K562 (cell line): Measurements from ENCODE around the gene PON1. TPM values are rescaled to one million over a fixed set of nuclear protein-coding genes. Genes with fewer than 3 reads are reported as not detected.

Experiments
- ATAC-seq: fragments of 200-7000 bp; cut with Tn5 transposase; 3 replicates; pipeline ENCODE4 v1.9.1; 2020; ENCODE audit warnings: moderate library complexity
- BruUV-seq: library from RNA; stranded (reverse); fragments of 400-500 nt; replicated peaks from 2 replicates; lab custom pipeline; 2021; lab: Mats Ljungman, UMichigan
- CTCF ChIA-PET: fragments of 300-600 bp; formaldehyde crosslinking; extraction: SDS; loops from one replicate; lab custom pipeline; 2021; ENCODE audit warnings: low intra/inter-chr PET ratio; lab: Yijun Ruan, JAX
- POLR2A ChIA-PET: fragments of 300-600, 350-650 bp; sonication (Branson Sonifier 250); formaldehyde crosslinking; extraction: SDS; loops from one replicate; lab custom pipeline; 2021; ENCODE audit warnings: antibody characterized with exemption, inconsistent platforms; lab: Yijun Ruan, JAX
- DNase-seq, 4 experiments: peaks; one replicate each; pipeline versions ENCODE4 v3.0.0 to v3.0.0-alpha.2; 2011 to 2018; ENCODE audit warnings: low spot score in 3 of 4, mixed read lengths in 3 of 4; ENCODE audit errors: extremely low read depth in 1 of 4
- FAIRE-seq: peaks from 2 replicates; lab custom pipeline; 2011; peaks lifted over from hg19 to GRCh38; lab: Jason Lieb, UNC
- H2AFZ ChIP-seq: 2 replicates; pipeline ENCODE4 v1.6.0; 2011; ENCODE audit warnings: low read depth, low read length, control low read depth, inconsistent platforms
- H3K27ac ChIP-seq: fragments of 200-600 bp; 3 replicates; pipeline ENCODE4 v1.8.0; 2011; ENCODE audit warnings: low read depth, mild to moderate bottlenecking, control low read depth, inconsistent platforms, low read length, moderate library complexity, mixed read lengths; ENCODE audit errors: extremely low read depth
- H3K27me3 ChIP-seq, 2 experiments: fragments of 300-600 bp in 1 of 2; 2 replicates in 1 of 2; 3 replicates in 1 of 2; pipeline versions ENCODE4 v1.6.0 to v1.8.0; 2011; ENCODE audit warnings: inconsistent platforms in 2 of 2, low read length in 2 of 2, mild to moderate bottlenecking in 1 of 2, mixed read lengths in 1 of 2, moderate library complexity in 1 of 2; ENCODE audit not compliant: control insufficient read depth in 2 of 2, insufficient read depth in 2 of 2
- H3K36me3 ChIP-seq: fragments of 300-600 bp; 3 replicates; pipeline ENCODE4 v1.8.0; 2011; ENCODE audit warnings: mild to moderate bottlenecking, low read length, inconsistent platforms; ENCODE audit not compliant: control insufficient read depth, insufficient read depth
- H3K4me1 ChIP-seq, 2 experiments: fragments of 200-600 bp in 1 of 2; replicated peaks in 1 of 2; 2 replicates in 1 of 2; 3 replicates in 1 of 2; pipeline versions ENCODE4 v1.5.1 to v1.8.0; 2011; ENCODE audit warnings: inconsistent platforms in 2 of 2, low read length in 2 of 2, mild to moderate bottlenecking in 1 of 2, mixed read lengths in 1 of 2, moderate library complexity in 1 of 2; ENCODE audit not compliant: control insufficient read depth in 2 of 2, insufficient read depth in 2 of 2
- H3K4me2 ChIP-seq: 2 replicates; pipeline ENCODE4 v1.6.1; 2011; ENCODE audit warnings: low read length, control low read depth, inconsistent platforms, mixed read lengths; ENCODE audit not compliant: insufficient read depth
- H3K4me3 ChIP-seq: fragments of 200-600 bp; sonication (generic), shearing (Covaris generic); 2 replicates; pipeline ENCODE4 v1.5.1; 2016; ENCODE audit warnings: control low read depth, inconsistent platforms
- H3K79me2 ChIP-seq: fragments of 200-600 bp; 3 replicates; pipeline ENCODE4 v1.8.0; 2011; ENCODE audit warnings: low read length, inconsistent platforms; ENCODE audit not compliant: control insufficient read depth, insufficient read depth
- H3K9ac ChIP-seq, 2 experiments: 2 replicates each; pipeline versions ENCODE4 v1.6.0 to v1.6.1; 2011; ENCODE audit warnings: low read depth in 2 of 2, low read length in 2 of 2, control low read depth in 1 of 2, inconsistent platforms in 1 of 2, mild to moderate bottlenecking in 1 of 2, mixed read lengths in 1 of 2; ENCODE audit not compliant: insufficient read depth in 1 of 2
- H3K9me1 ChIP-seq: one replicate; pipeline ENCODE4 v1.6.0; 2011; ENCODE audit warnings: inconsistent platforms, mild to moderate bottlenecking, low read length, moderate library complexity; ENCODE audit not compliant: control insufficient read depth, insufficient read depth
- H3K9me3 ChIP-seq: replicated peaks from 2 replicates; pipeline ENCODE4 v1.5.1; 2011; ENCODE audit warnings: low read depth, low read length, inconsistent platforms; ENCODE audit not compliant: control insufficient read depth, insufficient read depth
- H4K20me1 ChIP-seq: replicated peaks from 2 replicates; pipeline ENCODE4 v1.6.1; 2011; ENCODE audit warnings: low read length, inconsistent platforms, mixed read lengths; ENCODE audit not compliant: control insufficient read depth, insufficient read depth
- CREB5 ChIP-seq: fragments of 250-450 bp; sonication (Bioruptor Pico); IDR thresholded peaks from 2 replicates; pipeline ENCODE4 v1.5.0; 2020; ENCODE audit warnings: mild to moderate bottlenecking
- E2F4 ChIP-seq: sonication (generic); formaldehyde crosslinking; IDR thresholded peaks from 2 replicates; pipeline ENCODE4 v1.8.0; 2022; ENCODE audit warnings: mild to moderate bottlenecking, low read depth, missing genetic modification reagents
- JUND ChIP-seq, 2 experiments: IDR thresholded peaks; 2 replicates in 1 of 2; 3 replicates in 1 of 2; pipeline ENCODE4 v1.6.1; 2011; ENCODE audit warnings: borderline replicate concordance in 2 of 2, low read depth in 2 of 2, low read length in 2 of 2, improper control_type of control experiment in 1 of 2, missing biosample characterization in 1 of 2, missing genetic modification characterization in 1 of 2, missing genetic modification reagents in 1 of 2
- KAT2B ChIP-seq: IDR thresholded peaks from one replicate; pipeline ENCODE4 v1.6.1; 2012; ENCODE audit warnings: low read depth, mild to moderate bottlenecking, control low read depth, inconsistent platforms, low read length, moderate library complexity
- MXI1 ChIP-seq: IDR thresholded peaks from 2 replicates; pipeline ENCODE4 v1.6.1; 2011; ENCODE audit warnings: low read depth, mild to moderate bottlenecking, improper control_type of control experiment, low read length
- PHF20 ChIP-seq: fragments of 450-650 bp; IDR thresholded peaks from 2 replicates; pipeline ENCODE4 v1.6.1; 2018; ENCODE audit not compliant: partially characterized antibody
- RHOXF2B ChIP-seq: fragments of 250-450 bp; sonication (Bioruptor Pico); conservative IDR thresholded peaks from 2 replicates; pipeline ENCODE4 v1.5.1; 2021
- SP1 ChIP-seq: sonication (generic); formaldehyde crosslinking; IDR thresholded peaks from 2 replicates; pipeline ENCODE4 v1.8.1; 2022; ENCODE audit warnings: mild to moderate bottlenecking, missing genetic modification reagents
- SRSF3 ChIP-seq: fragments of 200-400 bp; formaldehyde crosslinking; IDR thresholded peaks from 2 replicates; pipeline ENCODE4 v1.6.1; 2016; ENCODE audit warnings: mild to moderate bottlenecking, low read length, moderate library complexity; ENCODE audit not compliant: insufficient read depth
- THRA ChIP-seq: fragments of 450-650 bp; IDR thresholded peaks from 2 replicates; pipeline ENCODE4 v1.6.1; 2017; ENCODE audit warnings: mild to moderate bottlenecking, moderate library complexity
- ZBTB17 ChIP-seq: fragments of 450-650 bp; formaldehyde crosslinking; IDR thresholded peaks from 2 replicates; pipeline ENCODE4 v1.4.0; 2020; ENCODE audit warnings: mild to moderate bottlenecking
- ZBTB2 ChIP-seq: fragments of 450-650 bp; IDR thresholded peaks from 2 replicates; pipeline ENCODE4 v1.6.1; 2016; ENCODE audit warnings: antibody characterized with exemption
- ZBTB34 ChIP-seq: fragments of 250-450 bp; sonication (Bioruptor Pico); IDR thresholded peaks from 2 replicates; pipeline ENCODE4 v1.8.0; 2021; ENCODE audit warnings: mild to moderate bottlenecking, moderate library complexity
- ZC3H11A ChIP-seq: IDR thresholded peaks from 2 replicates; pipeline ENCODE4 v1.6.1; 2012; ENCODE audit warnings: low read depth, low read length, improper control_type of control experiment
- ZC3H4 ChIP-seq: sonication (generic); formaldehyde crosslinking; IDR thresholded peaks from 2 replicates; pipeline ENCODE4 v1.9.0; 2021; ENCODE audit warnings: missing genetic modification reagents, borderline replicate concordance
- ZFP1 ChIP-seq: fragments of 450-650 bp; formaldehyde crosslinking; IDR thresholded peaks from 2 replicates; pipeline ENCODE4 v1.4.0; 2020; ENCODE audit warnings: mild to moderate bottlenecking, mixed read lengths
- ZNF707 ChIP-seq: fragments of 250-450 bp; sonication (Bioruptor Pico); conservative IDR thresholded peaks from 2 replicates; pipeline ENCODE4 v1.8.0; 2022; ENCODE audit warnings: inconsistent platforms, mild to moderate bottlenecking, moderate library complexity
- WGBS: fragments of 100-300 bp; shearing (Covaris generic); methylation state at CpG from one replicate; pipeline ENCODE4 v1.1.6; 2016; ENCODE audit warnings: low coverage, mixed read lengths; ENCODE audit not compliant: insufficient coverage; ENCODE audit errors: missing lambda C conversion rate; 5-methylcytosine and 5-hydroxymethylcytosine counted together
- in situ Hi-C: fragments of 300-500 bp; cut with MboI; formaldehyde crosslinking; loops from 4 replicates; pipeline ENCODE4 v1.15.0; 2018; ENCODE audit warnings: inconsistent platforms, mixed read lengths
- intact Hi-C: fragments of 100-400 bp; cut with micrococcal nuclease; formaldehyde crosslinking; loops from 2 replicates; pipeline ENCODE4 v1.14.2; 2022
- polyA plus RNA-seq, 8 experiments: library from polyadenylated mRNA; depleted of rRNA in 4 of 8; stranded (reverse) in 5 of 8; unstranded in 3 of 8; fragments of >200 nt; fragmentation: Nextera tagmentation in 2 of 8; fragmentation: Illumina TruSeq in 1 of 8; extraction: Ambion mirVana in 2 of 8; extraction: Trizol in 1 of 8; gene quantifications; 2 replicates each; pipeline versions ENCODE4 v1.2.1 to v1.2.3, GENCODE V29; 2011 to 2014; ENCODE audit warnings: inconsistent platforms in 1 of 8, missing spikeins in 1 of 8
- total RNA-seq, 7 experiments: library from RNA; depleted of rRNA in 6 of 7; stranded (reverse); fragments of >200 nt in 6 of 7; fragmentation: Illumina TruSeq in 2 of 7; extraction: Trizol in 2 of 7; gene quantifications; 2 replicates each; pipeline versions ENCODE4 v1.2.1 to v1.2.3, GENCODE V29; 2011 to 2021; ENCODE audit warnings: low replicate concordance in 1 of 7

Gene PON1
- total and polyA plus RNA-seq, 9 of the 15 experiments (the other 6 are each of a cell fraction or from before 2014, with no cell fraction given): not detected

- Histone ChIP-seq H3K9me1 (no peaks in the 10 kb centered on the region), H4K20me1 (no peaks in the 10 kb centered on the region), H3K79me2 (no peaks in the 10 kb centered on the region), H3K27ac (no peak overlapping the region), H3K4me3 (no peak overlapping the region), H3K9ac (no peak overlapping the region), H3K4me2 (no peak overlapping the region), H3K9me3 (no peaks in the 10 kb centered on the region), H3K4me1 (no peaks in the 10 kb centered on the region; a peak in 1 of 5 replicates), H2AFZ (no peak overlapping the region), H3K27me3 (no peaks in the 10 kb centered on the region), H3K36me3 (no peaks in the 10 kb centered on the region)
- no peak for DNase-seq
- no peak for TF ChIP-seq CREB5 (CRISPR knock-in tag)
- TF ChIP-seq E2F4: no peak
- TF ChIP-seq RHOXF2B: no peak
- TF ChIP-seq ZC3H4 (CRISPR knock-in tag): no peak
- no peak for TF ChIP-seq THRA
- no peak for TF ChIP-seq ZBTB2
- no peak for TF ChIP-seq SP1 (CRISPR knock-in tag)
- no peak for TF ChIP-seq ZC3H11A
- no peak for TF ChIP-seq ZBTB17
- TF ChIP-seq SRSF3: no peak
- no peak for TF ChIP-seq ZNF707 (CRISPR knock-in tag)
- no peak for TF ChIP-seq KAT2B
- TF ChIP-seq ZBTB34 (CRISPR knock-in tag): no peak
- no peak for TF ChIP-seq MXI1
- no peak for TF ChIP-seq ZFP1
- no peak for TF ChIP-seq JUND (IDR thresholded peaks at IDR 0.05; ENCODE audit: borderline replicate concordance, low read depth, low read length)
- TF ChIP-seq JUND (tag; IDR thresholded peaks at IDR 0.05; ENCODE audit: borderline replicate concordance, low read depth, low read length): no peak
- TF ChIP-seq PHF20: no peak
- FAIRE-seq: no peak
- no TSS peak for BruUV-seq
- 0% methylated on average over 2 of the region's 2 CpGs for whole genome bisulfite sequencing
- ChIA-PET CTCF (interaction anchor here (0.5 kb wide), 1 partner anchor 78 kb away, joined by 3 read pairs; no protein-coding TSS in a partner anchor), POLR2A (no interaction called here)
- ATAC-seq: no peak
- in situ Hi-C loops (no loop called here), intact Hi-C loops (no loop called here)
Observed at GRCh38 chr7:95316588-95316987, 7.7 kb downstream of the PON1 start.
